Left lung (tissue), 10 donors: ENCODE measurements around the gene NEK9. TPM values are rescaled to one million over a fixed set of nuclear protein-coding genes. Genes with fewer than 3 reads are reported as not detected.

Source experiments
- ATAC-seq: fragments of 200-7000 bp; cut with Tn5 transposase; one replicate; pipeline ENCODE4 v1.9.1; 2020; ENCODE audit warnings: moderate library complexity
- DNase-seq, 4 donors: peaks; one replicate each; pipeline ENCODE4 v3.0.0-alpha.2; 2013 to 2020
- H3K27ac ChIP-seq, 2 donors: fragments of 200-600 bp; sonication (generic) in 1 of 2; one replicate each; pipeline versions ENCODE4 v1.5.0 to v1.8.0; 2020 to 2021
- H3K27me3 ChIP-seq, 2 donors: fragments of 200-600 bp; sonication (generic) in 1 of 2; one replicate each; pipeline versions ENCODE4 v1.5.0 to v1.8.0; 2020 to 2021
- H3K36me3 ChIP-seq, 2 donors: fragments of 200-600 bp; sonication (generic) in 1 of 2; one replicate each; pipeline versions ENCODE4 v1.5.0 to v1.8.0; 2020 to 2021
- H3K4me1 ChIP-seq, 2 donors: fragments of 200-600 bp; one replicate each; pipeline ENCODE4 v1.8.0; 2021
- H3K4me3 ChIP-seq, 2 donors: fragments of 200-600 bp; sonication (generic) in 1 of 2; one replicate each; pipeline versions ENCODE4 v1.5.0 to v1.8.0; 2020 to 2021; ENCODE audit warnings: mild to moderate bottlenecking in 1 of 2
- H3K9me3 ChIP-seq, 2 donors: fragments of 200-600 bp; sonication (generic) in 1 of 2; one replicate each; pipeline versions ENCODE4 v1.5.0 to v1.8.0; 2020 to 2021
- CTCF ChIP-seq, 2 donors: fragments of 200-600 bp; sonication (generic) in 1 of 2; IDR thresholded peaks; one replicate each; pipeline versions ENCODE4 v1.5.0 to v1.8.0; 2021; ENCODE audit warnings: antibody characterized with exemption in 2 of 2
- intact Hi-C, 2 donors: fragments of 100-400 bp; cut with DNase I; formaldehyde crosslinking; loops; one replicate each; pipeline versions ENCODE4 v1.11.2 to v1.14.2; 2022
- polyA plus RNA-seq, 6 donors: library from polyadenylated mRNA; unstranded; fragments of 120-200 nt; gene quantifications; one replicate each; pipeline ENCODE4 v1.2.1, GENCODE V29; 2013; ENCODE audit not compliant: insufficient read length in 6 of 6
- total RNA-seq, 2 donors: library from RNA; stranded (reverse); fragmentation: NEBNext Ultra II Directional; extraction: Animal tissue kit (Norgen Biotek cat#: 25700); gene quantifications; one replicate each; pipeline ENCODE4 v1.2.1, GENCODE V29; 2021
- donor health status: DM: no; HTN: yes; CAD: no.
- donor health status: DM: no; HTN: no; CAD: no.

The NEK9 gene
- total and polyA plus RNA-seq, 8 donors: 75.8 to 147 (median 131) TPM

- Histone ChIP-seq H3K36me3 (peaks cover 0 to 100% of the 10 kb centered on the region in 2 donors), H3K27ac (no peak overlapping the region), H3K9me3 (no peaks in the 10 kb centered on the region), H3K27me3 (no peaks in the 10 kb centered on the region), H3K4me1 (peaks cover 0 to 3% of the 10 kb centered on the region in 2 donors), H3K4me3 (no peak overlapping the region)
- intact Hi-C loops: no loop called here
- no peak for DNase-seq
- TF ChIP-seq CTCF (IDR thresholded peaks at IDR 0.05): no peak
- ATAC-seq: no peak
These were observed 12.8 kb downstream of the NEK9 start for GRCh38 chr14:75113932-75114539.

- peaks cover 0 to 100% of the 10 kb centered on the region in 2 donors for H3K36me3 ChIP-seq
- TF ChIP-seq CTCF (IDR thresholded peaks at IDR 0.05): no peak
- no peak overlapping the region for H3K4me3 ChIP-seq
- no peaks in the 10 kb centered on the region for H3K9me3 ChIP-seq
- intact Hi-C loops: no loop called here
- H3K27me3 ChIP-seq: no peaks in the 10 kb centered on the region
- no peaks in the 10 kb centered on the region for H3K4me1 ChIP-seq
- DNase-seq (no peak), ATAC-seq (no peak)
- H3K27ac ChIP-seq: no peak overlapping the region
These were observed 17.0 kb downstream of the NEK9 start for GRCh38 chr14:75109877-75110276.

- ATAC-seq (no peak), DNase-seq (no peak)
- peaks cover 0 to 100% of the 10 kb centered on the region in 2 donors for H3K36me3 ChIP-seq
- H3K4me1 ChIP-seq: no peaks in the 10 kb centered on the region
- no peaks in the 10 kb centered on the region for H3K9me3 ChIP-seq
- H3K4me3 ChIP-seq: no peak overlapping the region
- no peak overlapping the region for H3K27ac ChIP-seq
- intact Hi-C loops: no loop called here
- no peaks in the 10 kb centered on the region for H3K27me3 ChIP-seq
- no peak for TF ChIP-seq CTCF (IDR thresholded peaks at IDR 0.05)
These were observed 19.7 kb downstream of the NEK9 start for GRCh38 chr14:75107186-75107585.

GRCh38 chr14:75101491-75101890 lies 25.4 kb downstream of the NEK9 start:
- DNase-seq (no peak), ATAC-seq (no peak)
- peaks cover 0 to 100% of the 10 kb centered on the region in 2 donors for H3K36me3 ChIP-seq
- H3K27me3 ChIP-seq: no peaks in the 10 kb centered on the region
- H3K9me3 ChIP-seq: no peaks in the 10 kb centered on the region
- no peak overlapping the region for H3K4me3 ChIP-seq
- TF ChIP-seq CTCF (IDR thresholded peaks at IDR 0.05): no peak
- no peak overlapping the region for H3K27ac ChIP-seq
- intact Hi-C loops: no loop called here
- H3K4me1 ChIP-seq: no peaks in the 10 kb centered on the region

- no peak for TF ChIP-seq CTCF (IDR thresholded peaks at IDR 0.05)
- H3K4me1 ChIP-seq: no peaks in the 10 kb centered on the region
- H3K27ac ChIP-seq: no peak overlapping the region
- DNase-seq (no peak), ATAC-seq (no peak)
- no peaks in the 10 kb centered on the region for H3K9me3 ChIP-seq
- intact Hi-C loops: no loop called here
- H3K4me3 ChIP-seq: no peak overlapping the region
- H3K27me3 ChIP-seq: no peaks in the 10 kb centered on the region
- H3K36me3 ChIP-seq: peaks cover 0 to 100% of the 10 kb centered on the region in 2 donors
These were observed 28.2 kb downstream of the NEK9 start for GRCh38 chr14:75098682-75099081.
